Dermis microvascular lymphatic vessel endothelial cell (primary cell): ENCODE measurements around the gene GALNT18. TPM values are rescaled to one million over a fixed set of nuclear protein-coding genes. Genes with fewer than 3 reads are reported as not detected.

ENCODE experiments used
- DNase-seq, 2 donors: peaks; one replicate each; pipeline versions ENCODE4 v3.0.0 to v3.0.0-alpha.2; 2010; ENCODE audit warnings: low read depth in 2 of 2
- total RNA-seq: library from RNA; depleted of rRNA; stranded (reverse); fragments of >200 nt; gene quantifications from 2 replicates; pipeline ENCODE4 v1.2.1, GENCODE V29; 2014

GALNT18 gene
- total RNA-seq, 1 donor from 2014 or later, result 81.3 TPM

DNA sequence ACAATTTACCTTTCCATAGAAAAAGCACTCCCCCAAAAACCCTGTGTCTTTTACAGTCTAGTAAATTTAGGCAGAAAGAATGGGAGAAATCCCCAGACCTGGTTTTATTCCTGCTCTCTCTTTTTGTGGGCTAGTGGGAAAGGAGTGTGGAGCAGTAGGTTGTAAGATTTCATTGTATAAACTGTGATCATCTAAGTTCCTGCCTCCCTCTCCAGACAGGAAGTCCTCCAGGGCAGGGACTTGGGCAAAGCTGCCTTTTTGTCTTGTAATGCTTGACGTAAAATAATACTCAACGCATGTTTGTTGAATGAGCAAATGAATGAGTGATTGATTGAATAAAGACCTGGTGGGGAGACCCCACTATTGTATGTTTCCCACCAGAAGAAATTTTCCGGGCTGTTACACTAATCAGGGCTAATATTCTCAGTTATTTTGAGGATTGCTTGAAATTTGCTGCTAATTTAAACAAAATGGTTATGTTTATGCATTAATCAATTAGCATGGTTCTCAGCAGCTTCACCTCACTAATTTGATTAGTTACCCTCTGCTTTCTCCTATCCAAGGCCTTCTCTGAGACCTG, 305.1 kb downstream of the GALNT18 start:
- DNase-seq, result no peak

DNA sequence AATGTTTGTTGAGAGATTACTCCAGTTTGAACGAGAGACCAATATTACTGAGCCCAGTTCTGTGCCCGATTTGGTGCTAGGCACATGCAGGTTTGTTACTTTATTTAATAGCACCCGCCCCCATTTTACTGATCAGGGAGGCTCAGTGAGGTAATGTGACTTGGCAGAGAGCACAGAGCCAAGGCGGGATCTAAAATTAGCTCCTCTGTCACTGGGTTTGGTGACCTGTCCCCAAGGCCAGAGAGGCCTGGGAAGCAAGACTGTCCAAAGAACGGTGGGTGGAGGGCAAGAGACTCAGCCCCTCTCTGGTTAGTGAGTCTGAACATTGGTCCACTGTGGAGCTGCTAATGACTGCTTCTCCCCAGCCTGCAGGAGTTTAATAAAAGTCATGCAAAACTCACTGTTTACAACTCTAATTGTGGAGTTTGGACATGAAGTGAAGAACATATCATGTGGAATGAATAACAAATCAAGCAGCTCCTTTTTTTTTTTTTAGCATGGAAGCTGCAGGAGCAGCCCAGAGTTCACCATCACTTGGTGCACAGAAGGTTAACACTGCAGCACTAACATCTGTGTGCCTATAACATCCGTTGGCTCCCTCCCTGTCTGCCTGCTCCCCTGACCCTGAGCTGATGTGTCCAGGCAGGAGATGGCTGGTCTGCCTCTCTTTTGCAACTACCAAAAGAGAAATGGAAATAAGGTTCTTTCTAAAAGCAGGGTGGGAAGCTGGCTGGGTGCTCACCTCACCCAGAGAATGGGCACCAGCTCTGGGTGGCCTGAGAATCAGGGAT, 307.7 kb downstream of the GALNT18 start:
- DNase-seq, result no peak

DNA sequence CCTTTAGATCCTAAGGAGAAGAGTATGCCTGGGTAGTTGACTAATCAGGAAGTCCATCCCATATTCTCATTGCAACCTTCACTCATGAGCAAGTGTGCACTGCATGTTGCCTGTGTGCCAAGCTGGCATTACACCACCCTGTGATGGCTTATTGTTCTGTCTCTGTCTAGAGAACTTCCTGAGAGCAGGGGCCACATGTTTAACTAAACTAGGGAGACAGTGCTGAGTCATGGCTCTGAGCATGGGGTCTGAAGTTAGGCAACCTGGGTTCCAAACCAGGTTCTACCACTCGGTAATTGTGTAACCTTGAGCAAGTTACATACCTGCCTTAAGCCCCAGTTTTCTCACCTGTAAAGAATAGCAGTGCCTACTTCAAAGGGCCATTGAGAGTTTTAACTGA, 308.4 kb downstream of the GALNT18 start:
- DNase-seq, result peak; percentile 32 to 62

DNA sequence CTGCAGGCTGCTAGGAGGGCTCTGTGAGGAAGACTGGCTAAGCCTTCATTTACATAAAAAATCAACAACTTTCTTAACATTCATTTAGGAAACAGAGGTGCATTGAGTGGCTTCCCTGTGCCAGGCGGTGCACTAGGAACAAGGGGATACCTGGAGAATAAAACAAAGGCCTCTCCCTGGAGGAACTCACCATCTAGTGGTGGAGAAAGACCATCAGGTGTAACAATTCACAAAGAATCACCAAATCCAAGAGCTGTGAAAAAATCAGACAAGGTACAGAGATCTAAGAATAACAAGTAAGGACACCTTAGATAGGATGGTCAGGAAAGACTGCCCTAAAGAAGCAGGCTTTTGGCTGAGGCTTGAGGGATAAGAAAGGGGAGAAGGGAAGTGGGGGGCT, 309.1 kb downstream of the GALNT18 start:
- DNase-seq, result no peak

DNA sequence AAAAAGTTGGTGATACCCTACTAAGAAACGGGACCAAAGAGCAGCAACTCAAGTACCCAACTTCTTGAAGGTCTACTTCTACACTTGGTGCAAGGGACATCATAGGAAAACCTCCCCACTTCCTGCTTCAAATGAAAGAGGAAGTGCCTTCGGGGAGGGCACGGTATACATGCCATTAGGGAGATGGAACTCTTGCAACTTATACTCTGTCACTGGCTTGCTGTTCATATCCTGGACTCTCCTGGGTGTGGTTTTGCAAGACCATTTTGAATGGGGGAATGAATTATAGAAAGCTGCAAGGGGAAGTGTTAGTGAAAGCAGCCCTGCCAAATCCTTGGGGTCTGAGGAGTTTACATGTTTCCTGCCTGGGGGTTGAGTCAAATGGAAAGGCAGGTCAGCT, 310.6 kb downstream of the GALNT18 start:
- no peak for DNase-seq

DNA sequence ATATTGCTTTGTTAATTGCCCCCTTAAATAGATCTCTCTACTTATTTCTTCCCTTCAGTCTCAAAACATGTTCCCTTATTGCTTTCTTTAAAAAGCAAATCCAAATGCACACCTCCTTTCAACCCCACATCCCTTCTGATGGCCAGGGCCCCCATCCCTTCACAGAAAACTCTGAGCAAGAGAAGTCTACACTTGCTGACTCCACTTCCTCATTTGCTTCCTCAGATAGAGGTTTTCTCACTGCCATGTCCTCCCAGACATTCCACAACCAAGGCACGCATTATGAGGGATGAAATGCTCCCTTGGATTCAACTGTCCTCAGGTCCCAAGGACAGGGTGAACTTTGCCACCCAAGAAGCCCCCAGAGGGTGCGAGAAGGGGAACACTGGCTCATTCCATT, 311.9 kb downstream of the GALNT18 start:
- DNase-seq, result no peak

DNA sequence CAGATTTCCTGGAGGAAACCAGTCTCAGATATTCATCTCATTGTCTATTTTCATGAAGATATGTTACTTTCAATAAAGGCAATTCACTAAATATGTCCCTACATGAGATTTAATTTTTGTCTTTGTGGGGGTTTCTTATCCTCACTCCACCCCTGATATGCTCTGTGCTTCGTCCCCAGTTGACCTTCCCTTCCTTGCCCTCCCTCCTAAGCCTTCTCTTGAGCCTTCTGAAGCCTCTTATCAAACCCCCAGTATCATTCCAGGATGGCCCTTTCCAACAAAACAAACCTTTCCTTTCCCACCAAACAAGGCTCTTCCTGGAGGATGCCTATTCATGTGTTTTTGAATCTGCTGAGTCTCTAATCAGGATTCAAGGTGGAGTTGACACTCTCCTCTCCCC, 313.6 kb downstream of the GALNT18 start:
- no peak for DNase-seq

DNA sequence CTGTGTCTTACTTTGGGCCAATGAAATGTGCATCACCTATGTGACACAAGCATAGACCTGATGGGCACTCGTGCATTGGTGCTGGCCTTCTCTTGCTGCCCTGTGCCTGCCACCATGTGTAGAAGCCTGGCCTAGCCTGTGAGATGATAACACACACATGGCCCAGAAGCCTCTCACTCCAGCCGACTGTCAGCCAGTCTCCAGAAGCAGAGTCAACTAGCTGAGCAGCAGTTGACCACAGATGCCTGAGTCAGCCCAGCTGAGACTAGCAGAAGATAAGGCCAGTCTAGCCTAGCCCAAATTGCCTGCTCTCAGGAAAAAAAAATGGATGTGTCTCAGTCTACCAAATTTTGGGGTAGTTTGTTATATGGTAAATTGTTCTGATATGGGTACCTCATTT, 314.9 kb downstream of the GALNT18 start:
- DNase-seq, result no peak

DNA sequence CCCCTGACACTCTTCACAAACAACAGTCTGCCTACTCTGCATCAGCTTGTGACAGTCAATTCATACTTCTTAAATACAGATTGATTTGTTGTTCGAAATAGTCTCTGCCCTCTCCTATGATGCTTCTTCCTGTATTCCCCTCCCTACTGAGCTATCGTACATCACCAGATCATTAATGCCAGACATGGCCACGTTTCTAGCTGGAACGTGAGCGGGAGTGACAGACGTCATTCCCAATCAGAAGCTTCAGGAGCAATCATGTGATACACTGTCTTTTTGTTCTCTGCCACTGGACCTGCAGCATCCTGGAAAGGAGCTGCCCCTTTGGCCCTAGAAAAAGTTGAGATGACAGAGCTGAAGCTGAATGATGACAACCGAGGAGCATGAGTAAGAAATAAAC, 317.3 kb downstream of the GALNT18 start:
- DNase-seq, result no peak

DNA sequence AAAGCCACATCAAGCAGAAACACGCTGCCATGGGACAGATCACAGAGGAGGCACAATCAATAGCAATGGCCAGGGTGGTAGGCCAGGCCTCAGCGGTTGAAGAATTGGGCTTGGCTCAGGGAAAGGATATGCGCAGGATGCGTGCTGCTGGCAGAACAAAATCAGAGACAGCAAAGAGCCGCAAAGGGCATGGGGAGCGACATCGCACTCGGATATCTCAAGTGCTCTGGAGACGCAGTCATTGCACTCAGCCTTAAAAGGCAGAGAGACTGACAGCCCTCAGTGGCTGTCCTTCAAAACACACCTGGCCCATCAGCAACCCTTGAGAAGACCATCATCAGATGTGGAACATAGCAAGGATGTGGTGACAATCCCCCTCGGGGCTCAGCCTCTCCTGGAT, 319.2 kb downstream of the GALNT18 start:
- DNase-seq, result no peak

DNA sequence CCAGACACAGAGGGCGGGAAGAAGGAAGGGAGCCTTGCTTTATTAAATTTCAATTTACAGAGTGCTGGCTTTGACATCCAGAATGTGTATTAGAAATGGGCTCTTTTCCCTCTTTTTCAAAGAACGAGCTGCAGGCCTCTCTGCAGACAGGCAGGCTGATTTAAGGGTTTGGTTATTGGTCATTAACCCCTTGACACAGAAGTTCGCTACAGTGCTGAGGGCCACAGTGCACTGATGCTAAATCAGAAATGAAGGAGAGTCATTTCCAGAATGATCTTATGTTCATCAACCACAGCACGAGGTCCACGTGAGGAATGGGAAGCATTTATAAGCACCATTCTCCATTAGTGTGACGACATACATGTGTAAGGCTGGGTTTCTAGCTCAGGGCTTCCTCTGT, 320.6 kb downstream of the GALNT18 start:
- DNase-seq, result no peak

DNA sequence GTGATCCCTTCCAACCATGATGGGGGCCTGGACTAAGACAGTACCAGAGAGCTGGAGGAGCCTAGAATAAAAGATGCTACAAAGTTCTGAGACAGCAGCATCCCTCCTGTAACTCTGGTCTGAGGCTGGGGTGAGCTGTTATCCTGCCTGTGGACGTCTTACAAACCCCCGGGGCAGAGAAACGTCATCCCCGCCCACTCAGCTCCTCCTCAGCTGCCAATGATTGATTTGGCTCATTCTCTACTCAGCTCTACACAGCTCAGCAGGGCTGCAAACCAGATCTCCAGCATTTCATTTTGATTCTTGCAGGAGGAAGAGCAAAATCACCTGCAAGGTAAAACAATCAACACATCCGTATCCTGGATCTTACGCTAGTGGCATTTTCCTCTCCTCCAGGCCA, 324.2 kb downstream of the GALNT18 start:
- DNase-seq, result no peak

DNA sequence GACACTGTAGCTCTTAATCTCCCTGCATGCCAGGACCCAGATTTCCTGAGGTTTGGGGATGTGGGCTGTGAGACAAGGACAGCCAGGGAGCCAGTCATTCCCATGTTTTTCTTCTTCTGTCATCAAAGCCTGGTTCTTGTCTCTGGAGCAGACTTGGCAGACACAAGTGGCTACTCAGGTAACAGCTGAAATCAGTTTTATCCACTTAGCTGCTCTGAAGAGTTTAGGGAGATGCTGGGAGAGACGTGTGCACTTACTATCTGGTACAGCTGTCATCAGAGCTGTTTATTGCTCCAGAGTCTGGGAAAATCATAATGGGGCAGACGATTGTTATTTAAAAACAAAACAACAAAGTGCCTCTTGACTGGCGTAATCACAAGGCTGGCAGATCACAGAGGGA, 325.4 kb downstream of the GALNT18 start:
- DNase-seq, result no peak

DNA sequence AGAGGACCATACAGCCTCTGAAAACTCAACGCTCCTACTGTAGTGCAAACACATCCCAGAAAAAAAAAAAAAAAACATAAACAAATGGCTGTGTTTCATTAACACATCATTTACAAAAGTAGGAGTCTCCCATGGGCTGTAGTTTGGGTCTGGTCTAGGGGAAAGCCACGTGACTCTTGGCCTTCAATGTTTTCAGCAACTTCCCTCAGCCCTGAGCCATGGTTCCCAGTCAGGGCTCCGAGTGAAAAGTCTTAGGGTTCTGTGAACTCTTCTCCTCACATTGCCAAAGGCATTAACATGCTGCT, 327.3 kb downstream of the GALNT18 start:
- DNase-seq, result no peak

DNA sequence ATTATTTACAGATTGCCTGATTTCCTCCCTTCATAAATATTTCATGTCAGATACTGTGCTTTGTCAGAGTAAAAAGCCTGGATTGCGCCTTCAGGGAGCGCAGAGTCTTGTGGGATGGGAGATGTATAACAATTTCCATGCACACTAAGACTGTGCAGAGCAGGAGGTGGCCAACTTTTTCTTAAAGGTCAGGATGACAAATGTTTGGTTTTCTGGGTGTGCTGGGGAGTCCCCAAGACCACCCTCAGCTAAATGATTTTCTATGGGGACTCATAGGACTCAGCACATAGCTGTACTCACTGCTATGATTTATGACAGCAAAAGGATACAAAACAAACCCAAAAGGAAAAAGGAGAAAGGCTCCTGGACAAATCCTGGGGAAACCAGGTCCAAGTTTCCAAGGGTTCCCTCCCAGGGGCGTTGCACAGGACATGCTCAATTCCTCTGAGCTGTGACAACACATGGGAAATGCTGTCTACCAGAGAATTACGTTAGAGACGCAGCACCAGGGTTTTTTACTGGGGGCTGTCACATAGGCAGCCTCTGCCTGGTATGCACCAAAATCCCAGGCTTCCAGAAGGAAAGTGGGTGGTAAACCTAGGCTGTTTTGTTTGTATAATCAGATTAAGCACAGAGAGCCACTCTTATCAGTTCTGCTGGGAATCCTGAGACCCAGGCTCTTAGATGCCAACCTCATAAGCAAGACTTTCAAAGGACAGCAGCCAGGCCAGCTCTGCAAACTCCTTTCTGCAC, 327.8 kb downstream of the GALNT18 start:
- DNase-seq, result no peak

DNA sequence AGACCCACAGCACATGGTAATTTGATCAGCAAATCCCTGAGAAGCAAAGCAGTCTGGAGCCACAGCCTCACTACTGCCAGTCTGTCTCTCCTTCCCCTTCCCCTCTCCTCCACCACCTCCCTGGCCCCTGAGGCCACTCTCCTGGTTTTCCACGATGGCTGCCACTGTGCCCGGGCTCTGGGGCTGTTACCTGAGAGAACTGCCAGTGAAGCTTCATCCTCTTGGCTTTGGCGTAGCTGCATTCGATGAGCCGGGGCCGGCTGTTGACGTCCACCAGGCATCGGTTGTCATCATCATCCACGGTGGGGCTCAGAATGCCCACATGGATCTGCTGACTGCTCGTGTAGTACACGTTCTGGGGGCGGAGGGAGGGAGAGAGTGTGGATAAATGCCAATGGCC, 329.0 kb downstream of the GALNT18 start:
- no peak for DNase-seq

DNA sequence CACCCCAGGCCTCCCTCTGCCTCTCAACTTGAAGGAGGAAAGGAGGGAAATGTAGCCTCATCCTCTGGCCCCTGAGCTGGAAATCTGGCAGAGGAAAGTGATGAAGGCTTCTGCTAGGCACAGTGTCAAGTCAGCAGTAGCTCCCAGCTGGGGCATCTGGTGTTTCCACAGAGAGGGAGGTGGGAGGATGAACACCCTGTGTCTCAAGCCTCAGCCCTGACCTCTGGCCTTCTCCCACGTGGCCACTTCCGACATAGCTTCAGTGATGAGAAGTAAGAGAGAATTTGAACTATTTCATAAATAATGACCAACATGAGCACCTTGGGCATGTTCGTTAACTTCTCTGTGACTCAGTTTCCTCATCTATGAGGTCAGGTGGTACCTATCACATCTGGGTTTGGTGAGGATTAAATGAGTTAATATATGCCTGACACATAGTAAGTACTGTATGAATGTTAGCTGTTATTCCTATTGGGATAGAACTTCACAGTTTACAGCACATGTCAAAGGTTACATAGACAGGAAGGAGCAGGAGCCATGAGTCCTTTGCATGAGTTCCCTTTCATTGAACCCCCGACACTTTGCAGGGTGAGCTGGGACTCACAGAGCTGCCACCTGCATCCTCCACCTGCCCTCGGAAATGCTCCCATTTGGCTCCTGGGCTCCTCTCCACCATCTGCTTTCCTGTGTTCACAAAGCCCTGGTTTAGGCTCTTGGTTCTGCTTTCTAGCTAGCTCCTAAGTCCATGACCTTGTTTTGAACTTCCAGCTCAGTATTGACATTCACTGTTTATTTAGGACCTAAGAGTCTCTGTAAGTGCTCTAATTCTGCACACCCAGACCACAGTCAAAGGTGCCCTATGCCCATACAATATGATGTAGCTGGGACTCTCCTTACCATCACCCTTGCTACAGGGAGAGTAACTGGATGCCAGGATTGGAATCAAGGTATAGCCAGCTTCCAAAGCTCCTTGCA, 330.5 kb downstream of the GALNT18 start:
- peak; percentile 41 to 87 for DNase-seq

DNA sequence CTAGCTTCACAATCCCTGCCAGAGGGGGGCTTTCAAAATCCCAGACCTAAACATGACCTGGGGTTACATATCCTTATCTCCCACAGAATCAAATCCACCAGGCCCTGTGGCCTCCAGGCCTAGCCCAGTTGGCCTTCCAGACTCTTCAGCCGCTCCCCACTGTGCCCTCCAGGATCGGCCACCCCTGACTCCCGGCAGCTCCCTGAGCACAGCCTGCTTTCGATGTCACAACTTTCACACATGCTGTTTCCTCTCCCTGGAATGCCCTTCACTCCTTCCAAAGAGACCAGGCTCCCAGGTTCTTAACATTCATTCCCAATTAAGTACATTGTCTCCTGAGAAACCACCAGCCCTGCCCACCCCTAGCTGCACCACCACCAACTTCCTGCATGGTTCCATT, 331.5 kb downstream of the GALNT18 start:
- DNase-seq, result no peak

DNA sequence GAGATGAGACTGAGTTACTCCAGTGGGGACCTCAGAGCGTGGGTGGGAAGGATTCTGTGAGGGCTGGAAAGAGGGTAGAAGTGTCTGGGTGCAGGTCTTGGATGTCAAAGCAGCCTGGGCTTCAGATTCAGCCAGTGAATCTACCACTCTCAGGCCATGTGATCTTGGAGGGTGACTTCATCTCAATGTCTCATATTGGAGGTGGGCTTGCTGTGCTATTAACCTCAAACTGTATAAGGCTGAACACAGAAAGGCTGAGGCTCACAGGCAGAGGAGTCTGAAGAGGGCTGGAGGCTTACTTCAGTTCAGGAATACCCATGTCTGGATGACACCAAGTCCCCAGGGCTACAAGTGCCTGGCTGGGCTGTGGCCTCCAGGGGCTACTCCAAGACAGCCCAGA, 332.1 kb downstream of the GALNT18 start:
- DNase-seq, result no peak

DNA sequence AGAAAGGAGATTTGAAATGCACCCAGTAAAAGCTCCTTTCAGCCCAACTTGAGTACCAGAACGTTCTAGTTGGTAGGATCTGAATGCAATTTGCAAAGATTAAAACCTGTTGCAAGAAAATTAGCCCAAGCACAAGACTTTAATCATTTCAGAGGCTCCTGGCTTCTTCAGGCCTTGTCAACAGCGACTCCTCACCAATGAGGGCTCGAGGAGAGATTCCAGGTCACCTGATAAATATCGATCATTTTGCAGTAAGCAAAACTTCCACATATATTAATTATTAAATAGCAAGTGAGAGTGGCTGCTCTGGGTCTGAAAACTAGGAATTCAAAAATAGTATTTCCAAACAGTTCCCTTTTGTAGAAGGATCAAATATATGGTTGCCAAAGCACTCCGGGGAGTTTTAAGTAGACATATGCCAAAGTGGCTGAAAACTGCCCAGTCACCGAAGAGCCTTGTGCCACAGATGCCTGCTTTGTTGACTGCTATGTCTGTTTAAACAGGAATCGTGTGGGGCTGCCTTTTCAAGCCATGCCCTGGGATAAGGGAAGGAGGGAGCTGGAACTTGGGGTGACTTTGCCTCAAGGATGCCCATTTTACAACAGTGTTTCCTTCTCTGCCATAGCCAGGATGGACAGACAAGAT, 332.7 kb downstream of the GALNT18 start:
- no peak for DNase-seq

DNA sequence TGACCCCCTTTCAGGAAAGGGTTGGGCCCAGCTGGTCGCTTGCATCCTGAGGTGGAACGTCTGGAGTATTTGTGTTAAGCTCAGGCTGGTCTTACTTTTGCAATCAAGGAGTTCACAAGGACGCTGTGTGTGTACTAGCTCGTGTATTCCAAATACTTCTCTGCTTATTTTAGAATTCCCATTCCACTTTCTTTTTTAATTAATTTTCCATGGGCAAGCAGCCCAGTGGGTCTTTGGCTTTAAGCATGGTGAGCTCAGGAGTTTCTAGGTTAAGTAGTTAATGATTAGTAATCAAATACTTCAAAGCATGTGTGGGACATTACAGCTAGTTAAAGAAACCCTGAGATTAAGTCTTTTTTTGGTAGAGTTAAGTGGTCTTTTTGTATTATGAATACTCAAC, 337.3 kb downstream of the GALNT18 start:
- DNase-seq, result no peak
